CD1c-positive myeloid dendritic cell (primary cell): ENCODE data around the gene CEP85.

ENCODE experiments used
- DNase-seq: peaks from one replicate; pipeline ENCODE4 v3.0.0-alpha.2; 2016; ENCODE audit errors: extremely low spot score

CEP85 gene

DNA sequence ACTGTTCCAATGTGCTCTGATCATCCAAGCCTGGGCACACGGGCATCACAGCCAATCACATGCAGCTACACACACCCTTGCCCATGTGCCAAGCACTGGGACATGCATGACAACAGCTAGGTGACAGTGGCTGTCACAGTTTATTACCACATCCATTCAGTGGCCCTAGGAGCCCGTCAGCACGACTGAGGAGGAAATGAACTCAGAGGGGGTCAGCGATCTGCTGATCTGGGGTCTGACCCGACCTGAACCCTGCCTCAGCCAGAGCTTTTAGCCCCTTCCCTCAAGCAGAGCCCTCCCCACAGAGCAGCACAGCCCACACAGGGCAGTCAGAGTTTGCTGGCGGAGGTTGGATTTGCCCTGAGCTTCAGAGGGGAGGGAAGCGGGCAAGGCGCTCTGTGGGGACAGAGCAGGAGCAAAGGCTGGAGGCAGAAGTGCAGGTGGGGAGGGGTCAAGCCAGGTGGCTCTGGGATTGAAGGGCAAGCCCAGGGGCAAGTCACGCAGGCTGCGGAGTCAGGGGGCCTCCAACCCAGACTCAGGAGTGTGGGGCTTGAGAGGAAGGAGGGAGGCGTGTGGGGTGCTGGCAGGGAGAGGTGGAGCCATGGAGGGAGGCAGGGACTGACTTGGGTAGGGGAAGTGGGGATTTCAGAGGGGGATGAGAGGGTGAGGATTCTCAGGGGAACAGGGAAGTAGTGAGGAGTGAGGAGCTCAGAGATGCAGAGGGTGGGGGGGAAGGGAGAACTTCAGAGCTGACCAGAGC lies 56.3 kb downstream of the CEP85 start:
- peak; percentile 85 for DNase-seq

DNA sequence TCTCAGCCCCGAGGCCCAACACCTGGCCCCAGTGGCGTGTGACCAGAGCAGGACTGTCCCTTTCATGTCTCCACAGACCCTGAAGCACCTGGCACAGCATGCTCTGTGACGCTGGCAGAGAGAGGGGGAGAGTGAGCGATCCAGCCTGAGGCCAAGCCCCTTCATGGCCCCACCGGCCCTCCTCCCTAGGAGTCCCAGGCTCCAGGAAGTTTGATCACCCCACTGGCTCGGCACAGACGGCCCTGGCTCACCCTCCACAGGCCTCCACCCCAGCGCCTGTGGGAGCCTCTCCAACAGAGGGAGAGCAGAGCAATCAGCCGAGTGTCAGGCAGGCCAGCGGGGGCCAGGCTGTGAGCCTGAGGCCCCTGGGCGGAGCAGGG lies 56.9 kb downstream of the CEP85 start:
- no peak for DNase-seq

DNA sequence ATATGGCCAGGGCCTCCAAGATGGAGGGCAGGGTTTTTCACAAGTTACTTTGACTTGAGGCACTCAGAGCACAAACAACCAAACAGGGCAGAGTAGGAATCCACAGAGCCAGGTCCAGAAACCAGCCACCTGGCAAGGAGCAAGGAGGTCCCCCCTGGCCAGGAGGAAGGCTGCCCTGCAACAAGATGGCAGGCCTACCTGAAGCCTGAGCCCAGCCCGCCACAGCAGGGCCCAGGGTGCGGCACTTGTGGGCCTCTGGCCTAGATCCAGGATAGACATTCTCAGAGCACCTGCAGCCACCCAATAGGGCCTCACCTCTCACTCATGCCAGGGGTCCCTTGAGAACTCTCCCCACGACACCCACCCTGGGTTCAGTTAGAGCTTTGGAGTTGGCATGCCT lies 57.4 kb downstream of the CEP85 start:
- DNase-seq = no peak

DNA sequence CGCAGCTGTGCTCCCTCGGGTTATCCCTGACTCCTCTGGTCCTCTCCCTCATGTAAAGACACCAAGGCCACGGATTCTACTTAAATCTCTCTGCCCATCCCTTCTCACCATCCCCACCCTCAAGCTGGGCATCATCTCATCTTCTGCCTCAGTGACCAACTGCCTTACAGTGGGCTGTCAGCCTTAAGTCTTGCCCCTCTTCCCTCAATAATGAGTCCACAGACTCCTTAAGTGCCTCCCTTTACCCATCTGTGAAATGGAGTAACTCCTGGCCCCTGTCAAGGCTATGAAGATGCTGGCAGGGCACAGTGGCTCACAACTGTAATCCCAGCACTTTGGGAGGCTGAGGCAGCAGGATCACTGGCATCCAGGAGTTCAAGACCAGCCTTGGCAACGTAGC lies 57.9 kb downstream of the CEP85 start:
- no peak for DNase-seq

DNA sequence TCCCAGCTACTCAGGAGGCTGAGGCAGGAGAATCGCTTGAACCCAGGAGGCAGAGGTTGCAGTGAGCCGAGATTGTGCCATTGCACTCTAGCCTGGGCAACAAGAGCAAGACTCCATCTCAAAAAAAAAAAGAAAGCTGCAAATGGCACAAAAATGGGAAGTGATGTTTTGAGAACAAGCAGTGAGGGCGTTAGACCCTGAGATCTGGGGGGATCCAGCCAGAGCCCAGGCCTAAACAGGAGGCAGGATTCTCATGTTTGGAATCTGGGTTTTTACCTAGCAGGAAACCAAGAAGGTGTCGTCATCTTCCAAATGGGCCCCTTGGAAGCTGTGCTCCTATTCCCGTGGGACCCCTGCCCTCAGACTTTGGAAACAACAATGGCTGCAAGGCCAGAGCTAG lies 58.7 kb downstream of the CEP85 start:
- DNase-seq = peak; percentile 41

DNA sequence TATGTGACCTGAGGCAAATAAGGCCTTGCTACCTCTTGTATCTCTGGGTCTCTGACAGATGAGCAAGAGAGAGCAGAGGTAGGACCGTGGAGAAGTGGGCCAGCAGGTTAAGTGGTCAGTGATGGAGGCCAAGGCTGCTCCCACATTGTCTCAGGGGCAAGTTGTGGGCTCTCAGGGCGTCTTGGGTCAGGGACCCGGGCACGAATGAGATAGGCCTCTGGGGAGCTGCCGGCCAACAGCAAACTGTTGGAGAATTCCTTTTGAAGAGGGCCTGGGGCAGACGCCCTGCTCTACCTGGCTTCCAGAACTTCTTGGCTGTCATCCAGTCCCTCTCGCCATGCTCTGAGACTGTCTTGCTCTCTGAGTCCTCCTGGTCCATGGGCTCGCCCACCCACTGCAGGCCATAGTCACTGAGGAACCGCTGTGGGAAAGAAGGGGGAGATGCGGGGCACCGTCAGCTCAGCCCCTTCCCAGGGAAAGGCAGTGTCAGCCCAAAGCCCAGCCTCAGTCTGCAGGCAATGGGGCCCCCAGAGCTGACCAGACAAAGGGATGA lies 60.0 kb downstream of the CEP85 start:
- no peak for DNase-seq

DNA sequence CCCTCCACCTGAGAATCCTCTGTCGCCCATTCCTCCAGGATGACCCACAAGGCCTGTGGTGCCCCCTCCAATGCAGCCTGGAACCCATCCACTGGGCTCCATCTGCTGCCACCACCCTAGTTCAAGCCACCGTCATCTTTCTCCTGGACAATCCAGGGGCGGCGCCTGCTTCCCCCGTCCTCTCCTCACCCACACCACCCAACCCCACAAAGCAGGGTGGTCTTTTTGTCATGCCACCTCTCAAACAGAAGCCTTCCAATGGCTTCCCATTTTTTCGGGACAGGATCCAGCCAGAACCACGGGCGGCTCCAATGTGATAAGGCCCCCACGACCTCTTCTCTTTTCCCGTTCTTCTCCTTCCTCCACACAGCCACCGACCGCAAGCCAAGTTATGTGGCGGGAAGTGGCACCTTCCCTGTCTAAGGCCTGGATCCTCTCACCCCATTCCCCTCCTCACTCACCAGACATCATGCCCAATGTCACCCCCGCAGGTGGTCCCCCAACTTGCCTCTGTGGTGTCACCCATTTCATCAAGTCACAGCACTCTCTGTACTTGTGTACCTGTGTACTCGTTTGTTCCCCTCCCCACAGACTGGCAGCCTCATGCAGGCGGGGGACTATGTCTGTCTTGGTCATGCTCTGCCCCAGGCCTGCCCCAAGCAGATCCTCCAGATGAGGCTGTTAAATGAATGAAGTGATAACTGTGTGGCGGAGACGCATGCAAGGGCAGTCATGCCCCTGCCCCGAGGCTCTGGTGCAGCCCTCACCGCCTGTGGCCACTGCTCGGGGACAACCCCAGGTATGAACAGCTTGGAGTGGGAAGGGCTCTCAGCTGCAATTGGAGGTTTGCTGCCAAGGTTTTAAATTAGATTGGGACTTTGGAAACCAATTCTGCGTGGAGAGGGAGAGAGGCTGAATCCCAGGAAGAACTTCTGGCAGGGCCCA lies 61.5 kb downstream of the CEP85 start:
- DNase-seq = no peak

DNA sequence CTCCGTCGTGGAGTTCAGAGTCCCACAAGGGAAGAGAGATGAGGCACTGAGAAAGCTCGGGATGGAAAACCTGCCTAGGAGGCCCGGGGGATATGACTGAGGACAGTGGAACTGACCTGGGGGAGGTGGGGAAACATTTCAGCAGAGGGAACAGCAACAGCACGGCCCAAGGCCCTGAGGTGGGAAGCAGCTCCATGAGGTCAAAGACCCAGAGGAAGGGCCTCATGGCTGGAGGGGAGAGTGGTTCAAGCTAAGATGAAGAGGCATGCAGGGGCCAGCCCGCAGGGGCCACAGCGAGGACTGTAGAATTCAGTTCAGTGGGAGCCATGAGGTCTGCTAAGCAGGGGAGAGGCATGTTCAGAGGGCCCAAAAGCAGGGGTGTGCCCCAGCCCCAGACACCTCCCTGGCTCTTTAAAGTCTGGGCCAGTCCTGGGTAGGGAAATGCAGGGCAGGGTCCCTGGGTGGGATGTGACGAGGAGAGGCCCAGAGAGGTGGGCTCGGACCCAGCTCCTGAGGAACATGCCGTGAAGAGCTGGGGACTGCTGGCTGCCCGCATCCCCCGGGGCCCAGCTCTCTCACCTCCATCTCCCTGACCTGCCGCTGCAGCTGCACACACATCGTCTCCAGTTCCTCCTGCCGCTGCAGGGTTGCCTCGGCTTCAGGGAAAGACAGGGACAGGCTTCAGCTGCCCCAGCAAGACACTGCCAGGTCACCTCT lies 62.5 kb downstream of the CEP85 start:
- DNase-seq = no peak

DNA sequence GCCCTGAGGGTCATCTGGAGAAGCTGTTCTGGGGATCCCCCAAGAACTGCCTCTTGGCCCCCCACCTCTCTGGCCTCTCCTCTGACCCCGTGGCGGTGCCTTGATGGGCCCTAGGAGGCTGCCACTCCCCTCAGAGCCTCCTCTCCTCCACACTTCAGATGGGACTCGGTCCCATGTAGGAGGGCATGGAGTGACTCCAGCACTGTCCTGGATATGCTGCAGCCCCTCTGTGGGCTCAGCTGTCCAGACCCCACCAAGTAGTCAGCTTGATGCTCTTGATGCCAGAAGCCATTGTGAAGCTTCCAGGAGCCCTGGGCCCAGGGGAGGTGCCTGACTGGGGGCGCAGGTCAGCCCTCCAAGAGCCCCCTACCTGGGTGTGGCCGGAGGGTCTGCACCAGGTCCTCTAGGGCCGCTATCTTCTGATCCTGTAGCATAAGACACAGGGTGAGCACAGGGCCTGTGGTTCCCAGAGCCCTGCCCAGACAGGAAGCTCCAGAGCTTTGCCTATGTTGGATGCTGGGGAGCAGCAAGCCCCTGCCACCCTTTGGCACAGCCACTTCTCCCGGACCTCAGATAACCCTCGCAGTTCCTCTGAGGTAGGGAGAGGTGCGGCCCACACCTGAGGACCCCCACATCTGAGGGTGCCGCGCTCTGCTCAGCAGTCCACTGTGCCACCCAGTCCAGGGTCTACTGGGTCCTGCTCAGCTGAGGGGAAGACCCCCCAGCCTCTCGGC lies 63.2 kb downstream of the CEP85 start:
- no peak for DNase-seq

DNA sequence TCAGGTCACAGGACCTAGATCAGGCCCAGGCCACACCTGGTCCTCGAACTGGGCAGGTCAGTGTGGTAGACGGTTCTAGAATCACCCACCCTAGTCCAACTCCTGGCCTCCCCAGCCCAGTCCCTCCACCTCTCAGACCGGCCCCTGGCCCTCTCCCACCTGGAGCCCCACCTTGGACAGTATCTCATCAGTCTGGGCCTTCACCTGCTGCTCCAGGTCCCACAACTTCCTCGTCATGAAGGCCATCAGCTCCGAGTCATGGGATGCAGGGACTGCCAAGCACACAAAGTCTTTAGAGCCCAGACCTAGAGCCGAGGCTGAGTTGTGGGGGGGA lies 63.8 kb downstream of the CEP85 start:
- no peak for DNase-seq

DNA sequence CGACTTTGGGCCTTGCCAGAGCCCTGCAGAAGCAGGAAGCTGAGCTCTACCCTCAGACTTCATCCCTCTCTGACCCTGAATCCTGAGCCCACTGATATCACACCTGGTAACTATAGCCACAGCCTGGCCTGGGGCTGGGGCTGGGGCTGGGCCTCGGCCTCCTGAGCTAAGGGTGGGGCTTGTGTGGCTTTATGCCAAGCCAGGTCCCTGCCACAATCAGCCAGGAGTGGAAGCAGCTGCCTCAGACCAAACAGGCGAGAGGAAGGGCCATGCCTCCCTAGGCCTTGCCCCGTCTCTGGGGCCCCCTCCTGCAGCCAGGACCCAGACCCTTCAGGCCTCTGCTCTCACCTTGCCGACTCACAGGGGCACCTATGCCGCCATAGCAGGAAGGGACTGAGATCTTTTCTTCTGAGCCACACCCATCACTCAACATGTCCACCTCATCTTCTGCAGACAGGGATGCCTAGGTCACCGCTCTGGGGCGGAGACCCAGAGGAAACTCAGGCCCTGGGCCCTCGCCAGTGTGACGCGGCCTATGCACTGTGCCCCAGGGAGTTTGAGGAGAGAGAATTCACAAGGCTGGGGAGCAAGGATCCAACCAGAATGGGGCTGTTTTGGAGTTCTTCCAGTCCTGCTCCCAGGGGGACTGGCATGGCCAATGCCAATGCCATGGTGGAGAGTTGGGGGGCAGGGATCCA lies 66.7 kb downstream of the CEP85 start:
- DNase-seq = no peak

DNA sequence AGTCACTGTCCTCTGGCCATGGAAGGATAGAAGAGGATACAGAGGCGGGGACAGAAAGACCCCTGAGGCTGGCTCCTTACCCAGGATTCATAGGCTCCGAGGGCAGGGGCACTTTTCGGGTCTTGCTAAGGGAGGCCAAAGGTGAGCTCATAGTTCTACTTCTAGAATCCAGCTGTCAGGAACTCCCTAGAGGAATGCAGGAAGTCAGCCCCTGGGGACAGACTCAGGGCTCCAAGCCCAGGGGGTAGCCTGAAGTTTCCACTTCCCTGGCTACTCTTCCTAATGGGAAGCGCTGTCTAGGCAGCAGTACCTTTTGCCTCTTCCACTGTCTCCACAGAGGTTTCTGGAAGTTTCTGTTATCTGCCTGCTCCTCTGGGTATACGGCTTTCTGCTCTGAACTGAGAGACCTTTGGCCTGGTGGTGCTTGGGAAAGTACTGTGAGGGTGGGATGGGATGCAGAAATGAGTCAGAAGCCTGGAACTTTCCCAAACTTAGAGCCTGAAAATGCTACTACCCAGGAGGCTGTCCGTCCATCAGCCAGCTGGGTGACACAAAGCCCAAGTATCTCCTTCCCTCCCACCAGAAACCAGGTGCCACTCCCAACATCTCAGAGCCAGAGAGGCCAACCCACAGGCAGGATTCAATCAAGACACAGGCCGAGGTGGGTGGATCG lies 68.9 kb downstream of the CEP85 start:
- no peak for DNase-seq

DNA sequence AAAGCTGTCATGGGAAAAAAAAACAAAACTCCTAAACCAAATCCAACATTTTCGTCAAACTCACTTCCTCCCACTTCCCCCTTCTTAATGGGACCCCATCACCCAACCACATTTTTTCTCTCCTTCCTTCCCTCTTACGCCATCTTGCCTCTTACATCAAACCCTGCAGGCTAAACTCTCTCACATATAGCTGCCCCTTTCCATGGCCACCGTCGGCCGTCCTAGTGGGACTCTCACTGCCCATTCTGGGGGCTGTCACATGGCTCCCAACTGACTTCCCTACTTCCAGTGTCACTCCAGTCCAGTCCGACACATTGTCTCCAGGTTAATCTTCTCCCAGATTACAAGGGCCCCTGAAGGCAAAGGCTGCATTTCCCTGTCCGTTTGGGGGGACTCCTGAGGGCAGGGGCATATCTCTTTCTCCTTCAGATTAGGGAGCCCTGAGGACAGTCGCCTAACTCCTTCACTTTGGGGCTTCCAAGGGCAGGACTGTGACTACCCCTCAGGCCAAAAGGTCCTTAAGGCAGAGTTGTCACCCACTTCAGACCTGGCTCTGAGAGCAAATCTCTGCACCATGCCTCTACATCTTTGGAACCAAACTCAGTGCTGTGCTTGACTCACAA lies 71.8 kb downstream of the CEP85 start:
- peak; percentile 37 for DNase-seq

DNA sequence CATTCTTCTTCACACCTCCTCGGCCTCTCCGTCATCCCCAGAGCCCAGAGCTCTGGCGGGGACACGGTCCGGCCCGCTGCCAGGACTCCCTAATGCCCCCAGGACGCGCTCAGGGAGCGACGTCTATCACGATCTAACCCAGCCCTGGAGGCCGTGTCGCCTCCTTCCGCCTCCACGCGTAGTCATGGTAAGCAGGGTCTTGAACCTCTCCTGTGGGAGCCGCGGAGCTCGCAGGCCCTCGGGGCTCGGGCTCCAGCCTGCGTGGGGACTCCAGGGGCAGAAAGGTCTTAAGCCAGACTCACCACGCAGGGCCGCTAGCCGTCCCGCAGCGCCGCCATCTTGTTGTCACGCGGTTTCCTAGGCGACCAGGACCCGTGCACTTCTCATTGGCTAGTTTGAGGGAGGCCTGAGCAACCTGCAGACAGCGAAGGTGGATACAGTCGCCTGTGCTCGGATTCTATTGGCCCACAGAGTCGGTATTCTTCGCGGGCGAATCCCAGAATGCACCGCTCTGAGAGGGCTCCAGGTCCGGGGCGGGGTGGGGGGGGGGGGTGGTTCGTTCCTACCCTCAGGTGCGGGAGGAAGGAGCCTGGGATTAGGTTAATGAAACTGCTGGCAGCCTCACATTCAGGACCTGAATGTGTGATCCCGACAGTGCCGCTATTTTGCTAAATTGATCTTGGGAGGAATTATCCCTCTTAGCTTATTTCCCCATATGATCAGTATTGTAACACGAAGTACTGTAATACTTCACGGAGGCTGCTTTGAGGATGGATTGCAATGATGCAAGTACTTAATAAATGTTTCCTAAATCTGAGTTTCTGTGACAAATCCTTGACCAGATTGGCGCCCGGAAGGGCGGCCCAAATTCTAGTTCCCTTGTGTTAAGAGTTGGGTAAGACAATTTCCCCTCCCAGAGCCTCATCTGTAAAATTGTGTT lies 72.6 kb downstream of the CEP85 start, which contains the start of gene UBXN11:
Gene UBXN11, minus strand, starts transcription at position 347 of the 940 bp plus-strand sequence. CDS start 3,753 bp downstream, outside the sequence.
- peak; percentile 93 for DNase-seq

DNA sequence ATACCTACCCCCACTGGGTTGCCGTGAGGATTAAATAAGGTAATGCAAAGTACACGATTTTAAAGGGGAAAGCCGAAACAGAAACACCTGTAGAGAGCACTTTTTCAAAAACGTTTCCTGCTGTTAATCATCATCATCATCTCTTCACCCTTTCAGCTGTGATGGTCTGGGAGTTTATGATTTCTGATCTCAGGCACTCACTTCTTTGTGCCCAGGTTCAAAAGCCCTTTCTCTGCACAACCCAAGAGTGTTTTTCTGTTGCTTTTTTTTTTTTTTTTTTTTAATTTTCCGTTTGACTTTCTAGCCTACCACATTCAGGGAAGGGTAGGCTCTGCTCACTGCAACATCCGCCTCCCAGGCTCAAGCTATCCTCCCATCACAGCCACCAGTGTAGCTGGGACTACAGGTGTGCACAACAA lies 73.4 kb downstream of the CEP85 start:
- DNase-seq = no peak

DNA sequence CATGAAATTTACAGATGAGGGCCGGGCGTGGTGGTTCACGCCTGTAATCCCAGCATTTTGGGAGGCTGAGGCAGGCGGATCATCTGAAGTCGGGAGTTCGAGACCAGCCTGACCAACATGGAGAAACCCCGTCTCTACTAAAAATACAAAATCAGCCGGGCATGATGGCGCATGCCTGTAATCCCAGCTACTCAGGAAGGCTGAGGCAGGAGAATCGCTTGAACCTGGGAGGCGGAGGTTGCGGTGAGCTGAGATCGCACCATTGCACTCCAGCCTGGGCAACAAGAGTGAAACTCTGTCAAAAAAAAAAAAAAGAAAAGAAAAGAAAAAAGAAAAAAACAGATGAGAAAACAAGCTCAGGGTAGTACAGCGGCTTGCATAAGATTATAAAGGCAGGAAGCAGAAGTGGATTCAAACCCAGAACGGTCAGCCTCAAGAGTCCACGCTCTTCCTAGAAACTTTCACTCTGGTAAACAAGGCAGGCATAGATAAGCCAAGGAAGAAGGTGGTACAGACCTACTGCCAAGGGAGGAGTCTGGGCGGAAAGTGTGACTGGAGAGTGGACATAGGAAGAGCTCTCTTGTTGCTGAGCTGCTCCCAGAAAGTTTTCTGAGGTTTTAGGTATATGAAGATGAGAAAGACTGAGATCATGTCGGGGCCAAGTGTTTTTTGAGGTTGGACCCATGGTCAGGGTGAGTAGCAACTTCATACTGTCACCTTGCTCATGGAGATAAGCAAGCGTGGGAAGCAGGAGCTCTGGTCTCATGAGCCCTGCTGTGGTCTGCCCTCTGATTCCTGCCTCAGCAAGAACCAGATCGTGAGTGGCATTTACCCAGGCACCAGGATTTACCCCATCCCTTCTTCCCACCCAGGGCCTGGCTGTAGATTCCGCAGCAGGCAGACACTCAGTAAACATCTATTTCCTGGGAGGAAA lies 74.2 kb downstream of the CEP85 start:
- DNase-seq = peak; percentile 44

DNA sequence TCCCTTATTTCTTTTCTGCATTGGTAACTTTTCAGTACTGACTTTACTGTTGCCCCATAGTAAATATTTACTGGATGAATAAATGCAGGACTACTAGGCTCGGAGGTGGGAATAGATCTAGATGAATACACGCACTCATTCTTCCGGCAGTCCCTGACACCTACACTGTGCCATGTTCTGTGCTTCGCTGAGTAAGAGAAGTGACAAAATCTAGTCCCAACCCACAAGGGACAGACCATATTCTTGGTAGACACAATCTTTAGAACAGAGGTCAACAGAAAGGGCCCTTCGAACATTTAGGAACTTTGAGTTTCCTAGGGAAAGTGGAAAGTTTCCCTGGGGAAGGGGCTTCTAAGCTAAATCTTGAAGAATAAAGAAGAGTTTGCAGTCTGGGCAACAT lies 80.5 kb downstream of the CEP85 start:
- peak; percentile 39 for DNase-seq
